Neural cell (in vitro differentiated cells): ENCODE measurements around the gene TECPR2.

ENCODE experiments used
- EZH2 ChIP-seq: fragments of 200-600, 300-800 bp; shearing (Covaris generic), sonication (generic); IDR thresholded peaks from 2 replicates; pipeline ENCODE4 v1.6.1; 2014; ENCODE audit warnings: antibody characterized with exemption, low read length, borderline replicate concordance, mild to moderate bottlenecking; ENCODE audit not compliant: insufficient read depth, poor library complexity, severe bottlenecking
- POLR2AphosphoS5 ChIP-seq: IDR thresholded peaks from 2 replicates; pipeline ENCODE4 v1.6.1; 2012
- TF ChIP-seq, protein P1 (sequence below): fragments of 450-650 bp; IDR thresholded peaks from 2 replicates; pipeline ENCODE4 v1.5.1; 2014; ENCODE audit warnings: antibody characterized with exemption, mild to moderate bottlenecking, moderate library complexity; ENCODE audit not compliant: poor library complexity, severe bottlenecking
- TF ChIP-seq, protein P2 (sequence below): IDR thresholded peaks from 2 replicates; pipeline ENCODE4 v1.6.1; 2012; ENCODE audit warnings: borderline replicate concordance

DNA sequence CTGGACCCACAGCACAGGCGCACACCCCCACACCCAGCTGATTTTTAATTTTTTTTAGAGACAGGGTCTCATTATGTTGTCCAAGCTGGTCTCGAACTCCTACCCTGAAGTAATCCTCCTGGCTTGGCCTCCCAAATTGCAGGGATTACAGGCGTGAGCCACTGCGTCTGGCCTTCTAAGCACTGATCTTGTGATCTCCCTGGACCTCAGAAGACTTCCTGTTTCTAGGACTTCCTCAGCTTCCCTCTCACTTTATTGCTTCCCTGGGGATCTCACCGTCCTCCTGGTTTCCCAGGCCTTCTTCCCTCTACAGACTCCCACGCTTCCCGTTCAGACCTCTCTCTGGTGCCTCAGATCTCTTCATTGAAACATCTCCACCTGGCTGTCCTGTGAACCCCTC, 29.4 kb upstream of the TECPR2 start:
- TF ChIP-seq, protein P1, sequence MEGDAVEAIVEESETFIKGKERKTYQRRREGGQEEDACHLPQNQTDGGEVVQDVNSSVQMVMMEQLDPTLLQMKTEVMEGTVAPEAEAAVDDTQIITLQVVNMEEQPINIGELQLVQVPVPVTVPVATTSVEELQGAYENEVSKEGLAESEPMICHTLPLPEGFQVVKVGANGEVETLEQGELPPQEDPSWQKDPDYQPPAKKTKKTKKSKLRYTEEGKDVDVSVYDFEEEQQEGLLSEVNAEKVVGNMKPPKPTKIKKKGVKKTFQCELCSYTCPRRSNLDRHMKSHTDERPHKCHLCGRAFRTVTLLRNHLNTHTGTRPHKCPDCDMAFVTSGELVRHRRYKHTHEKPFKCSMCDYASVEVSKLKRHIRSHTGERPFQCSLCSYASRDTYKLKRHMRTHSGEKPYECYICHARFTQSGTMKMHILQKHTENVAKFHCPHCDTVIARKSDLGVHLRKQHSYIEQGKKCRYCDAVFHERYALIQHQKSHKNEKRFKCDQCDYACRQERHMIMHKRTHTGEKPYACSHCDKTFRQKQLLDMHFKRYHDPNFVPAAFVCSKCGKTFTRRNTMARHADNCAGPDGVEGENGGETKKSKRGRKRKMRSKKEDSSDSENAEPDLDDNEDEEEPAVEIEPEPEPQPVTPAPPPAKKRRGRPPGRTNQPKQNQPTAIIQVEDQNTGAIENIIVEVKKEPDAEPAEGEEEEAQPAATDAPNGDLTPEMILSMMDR, result no peak
- TF ChIP-seq EZH2 (no peak), POLR2AphosphoS5 (no peak)
- TF ChIP-seq, protein P2, sequence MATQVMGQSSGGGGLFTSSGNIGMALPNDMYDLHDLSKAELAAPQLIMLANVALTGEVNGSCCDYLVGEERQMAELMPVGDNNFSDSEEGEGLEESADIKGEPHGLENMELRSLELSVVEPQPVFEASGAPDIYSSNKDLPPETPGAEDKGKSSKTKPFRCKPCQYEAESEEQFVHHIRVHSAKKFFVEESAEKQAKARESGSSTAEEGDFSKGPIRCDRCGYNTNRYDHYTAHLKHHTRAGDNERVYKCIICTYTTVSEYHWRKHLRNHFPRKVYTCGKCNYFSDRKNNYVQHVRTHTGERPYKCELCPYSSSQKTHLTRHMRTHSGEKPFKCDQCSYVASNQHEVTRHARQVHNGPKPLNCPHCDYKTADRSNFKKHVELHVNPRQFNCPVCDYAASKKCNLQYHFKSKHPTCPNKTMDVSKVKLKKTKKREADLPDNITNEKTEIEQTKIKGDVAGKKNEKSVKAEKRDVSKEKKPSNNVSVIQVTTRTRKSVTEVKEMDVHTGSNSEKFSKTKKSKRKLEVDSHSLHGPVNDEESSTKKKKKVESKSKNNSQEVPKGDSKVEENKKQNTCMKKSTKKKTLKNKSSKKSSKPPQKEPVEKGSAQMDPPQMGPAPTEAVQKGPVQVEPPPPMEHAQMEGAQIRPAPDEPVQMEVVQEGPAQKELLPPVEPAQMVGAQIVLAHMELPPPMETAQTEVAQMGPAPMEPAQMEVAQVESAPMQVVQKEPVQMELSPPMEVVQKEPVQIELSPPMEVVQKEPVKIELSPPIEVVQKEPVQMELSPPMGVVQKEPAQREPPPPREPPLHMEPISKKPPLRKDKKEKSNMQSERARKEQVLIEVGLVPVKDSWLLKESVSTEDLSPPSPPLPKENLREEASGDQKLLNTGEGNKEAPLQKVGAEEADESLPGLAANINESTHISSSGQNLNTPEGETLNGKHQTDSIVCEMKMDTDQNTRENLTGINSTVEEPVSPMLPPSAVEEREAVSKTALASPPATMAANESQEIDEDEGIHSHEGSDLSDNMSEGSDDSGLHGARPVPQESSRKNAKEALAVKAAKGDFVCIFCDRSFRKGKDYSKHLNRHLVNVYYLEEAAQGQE, result no peak
